Osteocyte (in vitro differentiated cells): ENCODE results near the gene NRAS. TPM values are rescaled to one million over a fixed set of nuclear protein-coding genes. Genes with fewer than 3 reads are reported as not detected.

Experiments
- DNase-seq: peaks from one replicate; pipeline ENCODE4 v3.0.0; 2021; ENCODE audit warnings: mixed read lengths; ENCODE audit not compliant: unreplicated experiment; ENCODE audit errors: extremely low spot score
- H3K27ac Mint-ChIP-seq: one replicate; pipeline ENCODE4 v1.8.0; 2021; ENCODE audit warnings: mild to moderate bottlenecking, mixed read lengths; ENCODE audit not compliant: unreplicated experiment
- H3K27me3 Mint-ChIP-seq: one replicate; pipeline ENCODE4 v1.8.0; 2021; ENCODE audit warnings: mixed read lengths; ENCODE audit not compliant: unreplicated experiment
- H3K36me3 Mint-ChIP-seq: one replicate; pipeline ENCODE4 v1.8.0; 2021; ENCODE audit warnings: mixed read lengths; ENCODE audit not compliant: unreplicated experiment
- H3K4me1 Mint-ChIP-seq: one replicate; pipeline ENCODE4 v1.8.0; 2021; ENCODE audit warnings: mixed read lengths; ENCODE audit not compliant: unreplicated experiment
- H3K4me3 Mint-ChIP-seq: one replicate; pipeline ENCODE4 v1.8.0; 2021; ENCODE audit warnings: mild to moderate bottlenecking, moderate library complexity, mixed read lengths; ENCODE audit not compliant: unreplicated experiment
- H3K9me3 Mint-ChIP-seq: one replicate; pipeline ENCODE4 v1.8.0; 2021; ENCODE audit warnings: mixed read lengths; ENCODE audit not compliant: unreplicated experiment
- total RNA-seq: library from RNA; stranded (reverse); gene quantifications from 2 replicates; pipeline ENCODE4 v1.2.1, GENCODE V29; 2021
- TF ChIP-seq, protein P1 (sequence below): fragments of 200-600 bp; sonication (generic); IDR thresholded peaks from 2 replicates; pipeline ENCODE4 v1.5.0; 2021; ENCODE audit warnings: antibody characterized with exemption, mild to moderate bottlenecking, moderate library complexity

The NRAS gene
- total RNA-seq, 1 donor from 2014 or later, result 35.9 TPM

DNA sequence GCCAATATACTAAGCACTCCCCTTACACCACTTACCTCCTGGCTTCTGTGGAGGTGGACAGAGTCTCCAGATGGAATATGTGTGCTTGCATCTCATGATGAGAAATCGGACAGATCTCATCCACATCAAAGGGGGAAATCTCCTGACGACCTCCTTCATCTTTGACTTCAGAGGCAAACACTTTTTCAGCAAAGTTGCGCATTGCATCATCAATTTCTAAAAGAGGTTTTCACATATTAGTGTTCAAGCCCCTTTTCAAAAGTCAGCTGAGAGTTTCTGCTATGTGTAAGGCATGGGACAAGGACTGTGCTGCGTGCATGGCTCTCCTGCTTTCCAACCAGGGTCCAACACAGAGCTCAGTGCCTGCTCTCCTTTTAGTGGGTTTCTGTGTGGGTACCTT lies 28.0 kb downstream of the NRAS start:
- Mint-ChIP-seq H3K27me3 (peaks cover 46% of the 10 kb centered on the region), H3K4me3 (no peak overlapping the region), H3K27ac (no peak overlapping the region), H3K36me3 (no peaks in the 10 kb centered on the region), H3K9me3 (no peaks in the 10 kb centered on the region), H3K4me1 (no peaks in the 10 kb centered on the region)
- no peak for DNase-seq
- TF ChIP-seq, protein P1, sequence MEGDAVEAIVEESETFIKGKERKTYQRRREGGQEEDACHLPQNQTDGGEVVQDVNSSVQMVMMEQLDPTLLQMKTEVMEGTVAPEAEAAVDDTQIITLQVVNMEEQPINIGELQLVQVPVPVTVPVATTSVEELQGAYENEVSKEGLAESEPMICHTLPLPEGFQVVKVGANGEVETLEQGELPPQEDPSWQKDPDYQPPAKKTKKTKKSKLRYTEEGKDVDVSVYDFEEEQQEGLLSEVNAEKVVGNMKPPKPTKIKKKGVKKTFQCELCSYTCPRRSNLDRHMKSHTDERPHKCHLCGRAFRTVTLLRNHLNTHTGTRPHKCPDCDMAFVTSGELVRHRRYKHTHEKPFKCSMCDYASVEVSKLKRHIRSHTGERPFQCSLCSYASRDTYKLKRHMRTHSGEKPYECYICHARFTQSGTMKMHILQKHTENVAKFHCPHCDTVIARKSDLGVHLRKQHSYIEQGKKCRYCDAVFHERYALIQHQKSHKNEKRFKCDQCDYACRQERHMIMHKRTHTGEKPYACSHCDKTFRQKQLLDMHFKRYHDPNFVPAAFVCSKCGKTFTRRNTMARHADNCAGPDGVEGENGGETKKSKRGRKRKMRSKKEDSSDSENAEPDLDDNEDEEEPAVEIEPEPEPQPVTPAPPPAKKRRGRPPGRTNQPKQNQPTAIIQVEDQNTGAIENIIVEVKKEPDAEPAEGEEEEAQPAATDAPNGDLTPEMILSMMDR, result no peak

- TF ChIP-seq, protein P1, result no peak
- no peak for DNase-seq
- H3K27me3 Mint-ChIP-seq, result peaks cover 56% of the 10 kb centered on the region
Observed at GRCh38 chr1:114685851-114686250, 30.7 kb downstream of the NRAS start.

GRCh38 chr1:114677691-114678090 lies 38.9 kb downstream of the NRAS start:
- no peak overlapping the region for H3K4me3 Mint-ChIP-seq
- no peak overlapping the region for H3K27ac Mint-ChIP-seq

More at GRCh38 chr1:114685851-114686250, 30.7 kb downstream of the NRAS start:
- Mint-ChIP-seq H3K4me3 (no peak overlapping the region), H3K9me3 (no peaks in the 10 kb centered on the region), H3K27ac (no peak overlapping the region), H3K36me3 (no peaks in the 10 kb centered on the region), H3K4me1 (no peaks in the 10 kb centered on the region)

DNA sequence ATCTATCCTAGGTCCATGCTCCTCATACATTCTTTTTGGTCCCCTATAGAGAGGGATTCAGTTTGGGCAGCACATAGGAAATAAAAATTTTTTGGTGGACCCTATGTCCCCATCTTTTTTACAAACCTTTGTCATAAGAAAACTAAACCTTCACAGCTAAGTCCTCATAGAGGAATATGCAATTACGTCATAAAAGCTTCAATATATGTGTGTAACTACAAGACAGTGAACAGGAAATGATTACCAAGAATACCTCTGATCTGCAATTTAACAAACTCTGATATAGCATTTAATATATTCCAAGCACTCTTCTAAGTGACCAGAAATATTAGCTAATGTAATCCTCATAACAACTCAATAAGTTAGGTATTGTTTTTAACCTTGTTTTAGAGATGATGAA lies 40.5 kb downstream of the NRAS start:
- Mint-ChIP-seq H3K4me1 (no peaks in the 10 kb centered on the region), H3K36me3 (no peaks in the 10 kb centered on the region), H3K27ac (no peak overlapping the region), H3K27me3 (peaks cover 62% of the 10 kb centered on the region), H3K9me3 (no peaks in the 10 kb centered on the region), H3K4me3 (no peak overlapping the region)
- no peak for DNase-seq
- TF ChIP-seq, protein P1, result no peak

More at GRCh38 chr1:114677691-114678090, 38.9 kb downstream of the NRAS start:
- peaks cover 66% of the 10 kb centered on the region for H3K27me3 Mint-ChIP-seq
- no peaks in the 10 kb centered on the region for H3K4me1 Mint-ChIP-seq
- no peak for DNase-seq
- TF ChIP-seq, protein P1, result no peak
- H3K36me3 Mint-ChIP-seq, result no peaks in the 10 kb centered on the region
- H3K9me3 Mint-ChIP-seq, result no peaks in the 10 kb centered on the region

DNA sequence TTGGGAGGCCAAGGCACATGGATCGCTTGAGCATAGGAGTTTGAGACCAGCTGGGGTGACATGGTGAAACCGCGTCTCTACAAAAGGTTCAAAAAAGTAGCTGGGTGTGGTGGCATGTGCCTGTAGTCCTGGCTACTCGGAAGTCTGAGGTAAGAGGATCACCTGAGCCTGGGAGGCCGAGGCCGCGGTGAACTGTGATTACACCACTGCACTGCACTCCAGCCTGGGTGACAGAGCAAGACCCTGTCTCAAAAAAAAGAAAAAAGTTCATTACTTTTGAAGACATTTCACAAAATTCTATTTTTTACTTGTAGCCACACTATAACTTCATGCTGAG lies 44.7 kb downstream of the NRAS start:
- Mint-ChIP-seq H3K36me3 (no peaks in the 10 kb centered on the region), H3K9me3 (no peaks in the 10 kb centered on the region), H3K27ac (no peak overlapping the region), H3K4me1 (peaks cover 12% of the 10 kb centered on the region), H3K4me3 (no peak overlapping the region), H3K27me3 (peaks cover 58% of the 10 kb centered on the region)
- TF ChIP-seq, protein P1, result no peak
- DNase-seq, result no peak
